Bronchial epithelial cell (primary cell): ENCODE data around the gene TMEM239. TPM values are rescaled to one million over a fixed set of nuclear protein-coding genes. Genes with fewer than 3 reads are reported as not detected.

Source experiments
- DNase-seq: peaks from one replicate; pipeline ENCODE4 v3.0.0-alpha.2; 2010; ENCODE audit warnings: low read depth
- FAIRE-seq: peaks from 2 replicates; lab custom pipeline; 2011; peaks lifted over from hg19 to GRCh38; lab: Jason Lieb, UNC
- H3K27me3 ChIP-seq: 2 replicates; pipeline ENCODE4 v1.5.1; 2011; ENCODE audit warnings: low read length; ENCODE audit not compliant: control insufficient read depth, insufficient read depth
- H3K36me3 ChIP-seq: 2 replicates; pipeline ENCODE4 v1.5.1; 2011; ENCODE audit warnings: low read length; ENCODE audit not compliant: control insufficient read depth, insufficient read depth
- H3K4me3 ChIP-seq: 2 replicates; pipeline ENCODE4 v1.5.1; 2011; ENCODE audit warnings: mild to moderate bottlenecking, low read depth, low read length, control low read depth
- total RNA-seq: library from RNA; depleted of rRNA; stranded (reverse); fragments of >200 nt; gene quantifications from 2 replicates; pipeline ENCODE4 v1.2.1, GENCODE V29; 2014
- TF ChIP-seq, protein P1 (sequence below): IDR thresholded peaks from 2 replicates; pipeline ENCODE4 v1.5.1; 2011; ENCODE audit warnings: mild to moderate bottlenecking, moderate library complexity, low read length, control low read depth, inconsistent platforms; ENCODE audit not compliant: insufficient read depth, severe bottlenecking

Gene TMEM239
- total RNA-seq, 1 donor from 2014 or later = not detected

DNA sequence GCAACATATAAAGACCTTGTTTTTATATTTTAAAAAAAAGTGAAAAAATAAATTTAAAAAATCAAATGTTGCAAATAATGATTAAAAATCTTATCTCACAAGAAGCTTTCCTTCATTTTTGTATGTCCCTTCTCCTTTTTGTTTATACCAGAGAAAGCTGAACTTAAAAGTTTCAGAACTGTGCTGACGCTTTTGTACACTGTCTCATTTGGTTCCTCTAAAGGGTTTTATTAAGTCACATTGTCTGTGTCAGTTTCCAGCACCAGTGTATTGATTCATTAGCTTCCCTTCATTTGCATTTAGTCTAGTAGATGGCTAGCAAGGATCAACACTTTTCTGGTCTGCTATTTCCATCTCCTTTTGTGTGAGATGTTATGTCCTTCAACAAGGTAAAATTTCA, 17.6 kb downstream of the TMEM239 start:
- TF ChIP-seq, protein P1, sequence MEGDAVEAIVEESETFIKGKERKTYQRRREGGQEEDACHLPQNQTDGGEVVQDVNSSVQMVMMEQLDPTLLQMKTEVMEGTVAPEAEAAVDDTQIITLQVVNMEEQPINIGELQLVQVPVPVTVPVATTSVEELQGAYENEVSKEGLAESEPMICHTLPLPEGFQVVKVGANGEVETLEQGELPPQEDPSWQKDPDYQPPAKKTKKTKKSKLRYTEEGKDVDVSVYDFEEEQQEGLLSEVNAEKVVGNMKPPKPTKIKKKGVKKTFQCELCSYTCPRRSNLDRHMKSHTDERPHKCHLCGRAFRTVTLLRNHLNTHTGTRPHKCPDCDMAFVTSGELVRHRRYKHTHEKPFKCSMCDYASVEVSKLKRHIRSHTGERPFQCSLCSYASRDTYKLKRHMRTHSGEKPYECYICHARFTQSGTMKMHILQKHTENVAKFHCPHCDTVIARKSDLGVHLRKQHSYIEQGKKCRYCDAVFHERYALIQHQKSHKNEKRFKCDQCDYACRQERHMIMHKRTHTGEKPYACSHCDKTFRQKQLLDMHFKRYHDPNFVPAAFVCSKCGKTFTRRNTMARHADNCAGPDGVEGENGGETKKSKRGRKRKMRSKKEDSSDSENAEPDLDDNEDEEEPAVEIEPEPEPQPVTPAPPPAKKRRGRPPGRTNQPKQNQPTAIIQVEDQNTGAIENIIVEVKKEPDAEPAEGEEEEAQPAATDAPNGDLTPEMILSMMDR = no peak
- DNase-seq (no peak), FAIRE-seq (no peak)
- H3K4me3 ChIP-seq = no peak overlapping the region
- H3K27me3 ChIP-seq = no peaks in the 10 kb centered on the region
- H3K36me3 ChIP-seq = no peaks in the 10 kb centered on the region

DNA sequence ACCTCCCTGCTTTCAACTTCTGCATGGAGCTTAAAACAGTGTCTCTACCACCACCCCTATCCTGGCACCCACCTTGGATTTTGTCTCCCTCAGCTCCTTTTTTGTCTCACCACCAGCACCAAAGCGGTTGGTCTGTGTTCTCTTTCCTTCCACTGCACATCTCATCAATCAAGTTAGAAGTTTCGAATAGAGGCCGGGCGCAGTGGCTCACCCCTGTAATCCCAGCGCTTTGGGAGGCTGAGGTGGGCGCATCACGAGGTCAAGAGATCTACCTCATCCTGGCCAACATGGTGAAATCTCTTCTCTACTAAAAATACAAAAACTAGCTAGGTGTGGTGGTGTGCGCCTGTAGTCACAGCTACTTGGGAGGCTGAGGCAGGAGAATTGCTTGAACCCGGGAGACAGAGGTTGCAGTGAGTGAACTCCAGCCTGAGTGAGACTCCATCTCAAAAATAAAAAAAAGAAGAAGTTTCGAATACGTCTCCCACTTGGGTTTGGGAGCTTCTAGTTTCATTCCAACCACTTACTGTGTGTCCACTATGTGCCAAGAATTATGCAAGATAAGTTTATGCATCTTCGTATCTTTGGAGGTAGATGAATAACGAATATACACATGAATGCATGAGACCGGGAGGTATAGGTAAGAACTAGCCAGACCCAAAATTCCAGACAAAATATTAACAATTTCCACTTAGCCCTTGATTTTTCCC, 18.4 kb downstream of the TMEM239 start:
- H3K27me3 ChIP-seq = no peaks in the 10 kb centered on the region
- no peak overlapping the region for H3K4me3 ChIP-seq
- DNase-seq (no peak), FAIRE-seq (no peak)
- H3K36me3 ChIP-seq = no peaks in the 10 kb centered on the region
- TF ChIP-seq, protein P1 = no peak

DNA sequence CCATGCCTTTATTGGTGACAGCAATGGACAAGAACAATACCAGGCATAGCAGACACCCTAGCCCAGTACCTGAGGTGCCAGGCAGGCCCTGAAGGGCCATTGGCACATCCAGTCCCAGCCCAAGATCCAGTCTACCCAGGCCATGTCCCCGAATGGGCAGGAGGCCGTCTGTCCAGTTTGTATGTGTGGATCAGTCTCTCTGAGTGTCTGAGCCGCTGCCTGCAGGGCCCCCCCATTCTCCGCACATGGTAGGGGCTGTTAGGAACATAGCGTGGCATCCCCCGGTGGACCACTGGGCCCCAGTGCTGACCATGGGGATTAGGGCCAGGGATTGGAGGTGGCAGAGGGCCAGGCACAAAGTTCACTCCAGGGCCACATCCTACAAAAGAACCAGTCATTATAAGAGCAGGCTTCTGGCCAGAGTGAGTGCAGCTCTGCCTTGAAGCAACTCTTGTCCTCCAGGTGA, 19.2 kb downstream of the TMEM239 start:
- no peak for DNase-seq
- H3K4me3 ChIP-seq = no peak overlapping the region

DNA sequence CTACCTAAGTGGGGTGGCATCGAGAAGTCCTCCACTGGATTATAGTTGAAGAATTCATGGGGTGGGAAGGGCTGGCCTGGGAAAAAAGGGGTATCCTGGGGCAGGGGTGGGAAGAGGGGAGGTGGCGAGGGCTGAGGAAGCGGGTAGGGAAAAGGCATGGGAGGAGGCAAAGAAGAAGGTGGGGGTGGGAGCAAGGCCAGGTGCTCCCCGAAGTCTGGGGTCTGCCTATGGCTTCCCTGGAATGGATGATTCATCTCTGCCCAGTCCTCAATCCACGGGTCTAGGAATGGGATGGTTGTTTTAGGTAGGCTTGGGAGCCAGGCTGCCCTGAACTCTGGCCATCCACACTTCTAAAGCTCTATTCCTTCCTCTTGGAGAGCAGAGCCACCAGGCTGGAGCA, 19.9 kb downstream of the TMEM239 start:
- Histone ChIP-seq H3K27me3 (no peaks in the 10 kb centered on the region), H3K36me3 (no peaks in the 10 kb centered on the region), H3K4me3 (no peak overlapping the region)
- FAIRE-seq (no peak), DNase-seq (no peak)
- TF ChIP-seq, protein P1 = no peak

More for the DNA sequence above, 19.2 kb downstream of the TMEM239 start:
- Histone ChIP-seq H3K36me3 (no peaks in the 10 kb centered on the region), H3K27me3 (no peaks in the 10 kb centered on the region)
- FAIRE-seq = no peak
- TF ChIP-seq, protein P1 = no peak

DNA sequence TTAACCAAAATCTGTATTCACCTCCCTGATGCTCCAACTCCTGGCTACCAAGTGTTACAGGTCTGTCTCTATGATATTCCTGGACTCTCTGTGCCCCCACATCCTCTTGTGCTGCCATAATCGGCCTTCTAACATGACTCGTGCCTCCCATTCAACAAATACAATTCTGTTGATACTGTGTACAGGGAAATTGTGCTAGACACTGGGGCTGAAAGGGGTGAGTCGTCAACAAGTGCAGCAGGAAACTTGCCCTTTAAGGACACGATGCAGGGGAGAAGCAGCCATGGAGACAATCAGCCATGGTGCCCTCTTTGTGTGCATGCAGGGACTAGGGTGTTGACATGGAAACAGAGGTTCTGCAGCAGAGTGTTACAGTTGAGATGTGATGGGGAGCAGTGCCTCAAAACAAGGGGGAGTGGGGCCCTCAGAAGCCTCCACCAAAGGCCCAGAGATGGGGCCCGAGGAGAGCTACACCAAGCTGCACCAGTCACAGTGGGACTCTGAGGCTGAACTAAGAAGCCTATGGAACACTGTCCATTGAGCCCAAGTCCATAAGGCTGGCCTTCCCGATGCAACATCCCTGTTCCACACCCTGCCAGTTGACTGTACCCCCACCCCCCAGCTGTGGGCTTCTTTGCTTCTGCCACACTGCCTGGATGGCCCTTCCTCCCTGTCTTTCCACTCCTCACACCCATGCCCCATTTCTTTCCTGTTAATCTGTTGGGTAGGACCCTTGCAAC, 21.2 kb downstream of the TMEM239 start:
- FAIRE-seq (peak; percentile 18), DNase-seq (no peak)
- TF ChIP-seq, protein P1 = no peak

More for the DNA sequence above, 21.2 kb downstream of the TMEM239 start:
- Histone ChIP-seq H3K36me3 (no peaks in the 10 kb centered on the region), H3K4me3 (no peak overlapping the region), H3K27me3 (no peaks in the 10 kb centered on the region)
